H1 (cell line): ENCODE measurements around the gene TNS1. TPM values are rescaled to one million over a fixed set of nuclear protein-coding genes. Genes with fewer than 3 reads are reported as not detected.

Source experiments
- EZH2 ChIP-seq: fragments of 200-600 bp; sonication (generic); IDR thresholded peaks from 2 replicates; pipeline ENCODE4 v1.7.1; 2012; ENCODE audit warnings: low read depth, mild to moderate bottlenecking, moderate library complexity, low read length, inconsistent platforms; ENCODE audit not compliant: severe bottlenecking
- KDM5A ChIP-seq: fragments of 200-600 bp; IDR thresholded peaks from 2 replicates; pipeline ENCODE4 v1.7.1; 2012; ENCODE audit warnings: mild to moderate bottlenecking, low read length, inconsistent platforms, mixed read lengths
- polyA plus RNA-seq, 7 experiments: library from polyadenylated mRNA; depleted of rRNA in 3 of 7; stranded (reverse) in 5 of 7; unstranded in 2 of 7; fragments of >200 nt in 5 of 7; fragments of 200-250 nt in 2 of 7; gene quantifications; 1 replicate in 5 of 7; 2 replicates in 1 of 7; 4 replicates in 1 of 7; pipeline versions ENCODE4 v1.2.1 to v1.2.3, GENCODE V29; 2011 to 2013; ENCODE audit warnings: missing spikeins in 2 of 7, mixed read lengths in 2 of 7
- total RNA-seq: library from RNA; stranded (reverse); fragmentation: NEBNext Ultra II Directional; extraction: Animal tissue kit (Norgen Biotek cat#: 25700); gene quantifications from 2 replicates; pipeline ENCODE4 v1.2.1, GENCODE V29; 2021

The TNS1 gene
- total and polyA plus RNA-seq, 2 of the 8 experiments (the other 6 are each of a cell fraction or from before 2014, with no cell fraction given), result 1.5 to 5.1 TPM

GRCh38 chr2:217766356-217766755 lies 236.4 kb downstream of the TNS1 start (continued):
- no peak for TF ChIP-seq EZH2
- TF ChIP-seq KDM5A, result no peak
